Caco-2 (cell line): ENCODE measurements around the gene GART. TPM values are rescaled to one million over a fixed set of nuclear protein-coding genes. Genes with fewer than 3 reads are reported as not detected.

Source experiments
- total RNA-seq: library from RNA; stranded (reverse); gene quantifications from 2 replicates; pipeline ENCODE4 v1.2.3, GENCODE V29; 2022

GART gene
- total RNA-seq, 1 experiment from 2014 or later, result 134 TPM

Other genes with a start within 250 kb of the GART start
- gene IFNAR1, start 217.1 kb downstream of the GART start, total RNA-seq, result 19.7 and 20.4 TPM in 2 replicates
- 47.0 and 56.9 TPM in 2 replicates for gene IFNGR2, start 138.7 kb downstream of the GART start, total RNA-seq
- 21.0 and 25.9 TPM in 2 replicates for gene TMEM50B, start 62.1 kb downstream of the GART start, total RNA-seq
- gene DNAJC28, start 50.4 kb downstream of the GART start, total RNA-seq, result 2.5 and 2.7 TPM in 2 replicates
- 220 and 273 TPM in 2 replicates for gene SON, start 921 bp upstream of the GART start, total RNA-seq
- gene DONSON, start 46.6 kb upstream of the GART start, total RNA-seq, result 36.2 and 36.4 TPM in 2 replicates
- gene CRYZL1, start 99.6 kb upstream of the GART start, total RNA-seq, result 26.6 and 29.1 TPM in 2 replicates
- gene ITSN1, start 100.4 kb upstream of the GART start, total RNA-seq, result 88.5 and 98.4 TPM in 2 replicates